Measurements from ENCODE around the gene ZCCHC14.

GRCh38 chr16:87448866-87449265 is 44.0 kb downstream of the ZCCHC14 start:
- TF ChIP-seq SAP30 (IDR thresholded peaks at IDR 0.05; ENCODE audit: insufficient read depth, insufficient replicate concordance, low read length): no peak
- TF ChIP-seq TBP (IDR thresholded peaks at IDR 0.05; ENCODE audit: low read depth, low read length): no peak
- no peak for TF ChIP-seq EZH2 (IDR thresholded peaks at IDR 0.05; ENCODE audit: low read depth, low read length, severe bottlenecking)
- no peak for TF ChIP-seq POLR2A (IDR thresholded peaks at IDR 0.05; ENCODE audit: control extremely low read depth in 1 of 2, low read depth in 2 of 2, low read length in 2 of 2)
- no peak for TF ChIP-seq CHD1 (IDR thresholded peaks at IDR 0.05; ENCODE audit: low read depth, low read length)
- no peak for TF ChIP-seq JUND (IDR thresholded peaks at IDR 0.05; ENCODE audit: low read length)
- no peak for TF ChIP-seq EGR1 (IDR thresholded peaks at IDR 0.05; ENCODE audit: borderline replicate concordance, low read depth, low read length)
- no peak for TF ChIP-seq SIN3A (conservative IDR thresholded peaks at IDR 0.05 in 1 of 2, IDR thresholded peaks at IDR 0.05 in 1 of 2; ENCODE audit: low read depth in 1 of 2, low read length in 2 of 2)
- TF ChIP-seq PHF8 (conservative IDR thresholded peaks at IDR 0.05; ENCODE audit: low read depth, low read length): no peak
- no peak for TF ChIP-seq ATF3 (IDR thresholded peaks at IDR 0.05; ENCODE audit: insufficient read depth, low read depth, low read length)
